Right ventricle myocardium inferior (tissue), 1 donor: ENCODE measurements around the gene SLCO2B1. TPM values are rescaled to one million over a fixed set of nuclear protein-coding genes. Genes with fewer than 3 reads are reported as not detected.
A peak's percentile ranks its signal among the peaks of the same experiment; 100 is the strongest.

Experiments used
- ATAC-seq: fragments of 200-7000 bp; cut with Tn5 transposase; one replicate; pipeline ENCODE4 v1.9.1; 2020; ENCODE audit warnings: mild to moderate bottlenecking, moderate library complexity
- DNase-seq: peaks from one replicate; pipeline ENCODE4 v3.0.0; 2021; ENCODE audit errors: missing footprints
- intact Hi-C: fragments of 100-400 bp; cut with DNase I; formaldehyde crosslinking; loops from one replicate; pipeline ENCODE4 v1.11.0; 2022
- total RNA-seq: library from RNA; stranded (reverse); fragmentation: NEBNext Ultra II Directional; extraction: Animal tissue kit (Norgen Biotek cat#: 25700); gene quantifications from one replicate; pipeline ENCODE4 v1.2.1, GENCODE V29; 2021
- donor health status: DM: no; HTN: yes; CAD: no; lungs with severe emphysema.

Gene SLCO2B1
- total RNA-seq, 1 donor from 2014 or later, result 33.4 TPM

DNA sequence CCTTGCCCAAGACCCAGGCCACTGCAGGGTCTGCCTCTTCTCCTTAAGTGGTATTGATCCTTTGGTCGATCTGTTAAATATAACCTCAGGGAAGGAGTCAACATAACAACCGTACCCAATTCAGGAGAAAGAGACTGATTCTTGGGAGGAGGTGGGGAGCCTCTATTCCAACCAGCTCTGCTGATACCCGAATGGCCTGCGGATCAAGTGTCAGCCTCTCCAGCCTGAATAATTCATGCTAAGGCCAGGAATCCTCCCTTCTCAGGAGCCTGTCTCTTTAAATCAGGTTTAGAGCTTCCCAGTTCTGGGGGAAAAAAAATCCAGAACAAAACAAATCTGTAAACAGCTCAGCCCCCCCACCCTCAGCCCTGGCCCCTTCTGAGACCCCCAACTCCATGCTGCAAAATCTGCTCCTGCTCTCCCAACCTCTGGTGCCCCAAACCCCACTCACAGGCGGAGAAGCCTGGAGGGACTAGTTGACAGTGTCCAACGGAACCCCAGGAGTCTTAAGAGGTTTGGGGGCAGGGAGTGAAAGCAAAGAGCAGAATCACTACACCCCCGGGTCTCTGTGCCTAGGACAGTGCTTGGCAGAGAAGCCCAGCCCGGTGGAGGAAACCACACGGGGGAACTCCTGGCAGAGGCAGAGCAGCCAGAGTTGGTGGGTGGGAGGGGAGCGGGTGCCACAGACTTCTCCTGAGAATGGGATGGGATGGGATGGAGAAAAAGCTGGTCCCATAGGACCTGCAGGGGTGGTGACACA, 88.8 kb downstream of the SLCO2B1 start:
- intact Hi-C loops, result loop anchor here (2.0 to 5.0 kb wide), 2 partner anchors 32 to 99 kb away; no protein-coding TSS in a partner anchor
- ATAC-seq, result no peak
- DNase-seq, result no peak

DNA sequence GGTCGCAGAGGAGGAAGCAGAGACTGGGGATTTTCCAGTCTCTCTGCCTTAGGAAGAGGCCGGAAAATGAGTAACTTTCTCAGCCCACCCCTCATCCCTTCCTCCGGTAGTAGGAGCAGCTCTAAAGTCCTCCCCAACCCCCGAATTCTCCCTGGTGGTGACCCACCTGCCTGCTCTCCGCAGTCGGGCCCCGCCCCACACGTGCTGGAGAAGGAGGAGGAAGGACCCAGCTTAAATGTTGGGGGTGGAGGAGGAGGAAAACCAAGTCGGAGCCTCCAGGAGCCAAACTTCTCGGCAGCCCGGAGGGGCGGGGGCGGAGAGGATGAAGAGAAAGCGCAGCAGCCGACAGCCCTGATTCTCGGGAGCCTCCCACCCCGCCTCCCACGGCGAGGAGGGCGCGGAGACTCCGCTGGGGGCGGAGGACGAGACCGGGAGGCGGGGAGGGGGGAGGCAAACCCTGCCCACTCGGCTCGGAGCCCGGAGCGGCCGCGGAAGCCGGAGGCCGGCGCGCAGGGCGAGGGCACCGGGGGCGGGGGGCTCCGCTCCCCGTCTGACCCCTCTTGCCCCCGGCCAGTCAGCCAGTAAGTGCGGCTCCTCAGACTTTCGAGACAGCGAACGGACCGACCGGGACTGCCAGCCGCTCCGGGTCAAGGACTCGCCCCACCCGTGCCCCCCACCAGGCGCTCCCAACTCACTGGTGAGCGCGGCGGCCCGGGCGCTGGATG, 89.6 kb downstream of the SLCO2B1 start, which contains the start of gene TPBGL:
TSS of gene TPBGL (plus strand) at position 464 of the 725 bp plus-strand sequence. CDS start 276 bp downstream, outside the sequence.
- intact Hi-C loops, result loop anchor here (2.0 to 5.0 kb wide), 2 partner anchors 33 to 100 kb away; no protein-coding TSS in a partner anchor
- DNase-seq (no peak), ATAC-seq (no peak)

DNA sequence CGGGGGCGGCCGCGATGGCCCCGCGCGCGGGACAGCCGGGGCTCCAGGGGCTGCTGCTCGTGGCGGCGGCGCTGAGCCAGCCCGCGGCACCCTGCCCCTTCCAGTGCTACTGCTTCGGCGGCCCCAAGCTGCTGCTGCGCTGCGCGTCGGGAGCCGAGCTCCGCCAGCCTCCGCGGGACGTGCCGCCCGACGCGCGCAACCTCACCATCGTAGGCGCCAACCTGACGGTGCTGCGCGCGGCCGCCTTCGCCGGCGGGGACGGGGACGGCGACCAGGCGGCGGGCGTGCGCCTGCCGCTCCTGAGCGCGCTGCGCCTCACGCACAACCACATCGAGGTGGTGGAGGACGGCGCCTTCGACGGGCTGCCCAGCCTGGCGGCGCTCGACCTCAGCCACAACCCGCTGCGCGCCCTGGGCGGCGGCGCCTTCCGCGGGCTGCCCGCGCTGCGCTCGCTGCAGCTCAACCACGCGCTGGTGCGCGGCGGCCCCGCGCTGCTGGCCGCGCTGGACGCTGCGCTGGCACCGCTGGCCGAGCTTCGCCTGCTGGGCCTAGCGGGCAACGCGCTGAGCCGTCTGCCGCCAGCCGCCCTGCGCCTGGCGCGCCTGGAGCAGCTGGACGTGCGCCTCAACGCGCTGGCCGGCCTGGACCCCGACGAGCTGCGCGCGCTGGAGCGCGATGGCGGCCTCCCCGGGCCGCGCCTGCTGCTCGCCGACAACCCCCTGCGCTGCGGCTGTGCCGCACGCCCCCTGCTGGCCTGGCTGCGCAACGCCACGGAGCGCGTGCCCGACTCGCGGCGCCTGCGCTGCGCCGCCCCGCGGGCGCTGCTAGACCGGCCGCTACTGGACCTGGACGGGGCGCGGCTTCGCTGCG, 90.4 kb downstream of the SLCO2B1 start:
- intact Hi-C loops, result loop anchor here (2.0 to 5.0 kb wide), 2 partner anchors 34 to 100 kb away; no protein-coding TSS in a partner anchor
- DNase-seq (peak; percentile 92), ATAC-seq (peak; percentile 97)

DNA sequence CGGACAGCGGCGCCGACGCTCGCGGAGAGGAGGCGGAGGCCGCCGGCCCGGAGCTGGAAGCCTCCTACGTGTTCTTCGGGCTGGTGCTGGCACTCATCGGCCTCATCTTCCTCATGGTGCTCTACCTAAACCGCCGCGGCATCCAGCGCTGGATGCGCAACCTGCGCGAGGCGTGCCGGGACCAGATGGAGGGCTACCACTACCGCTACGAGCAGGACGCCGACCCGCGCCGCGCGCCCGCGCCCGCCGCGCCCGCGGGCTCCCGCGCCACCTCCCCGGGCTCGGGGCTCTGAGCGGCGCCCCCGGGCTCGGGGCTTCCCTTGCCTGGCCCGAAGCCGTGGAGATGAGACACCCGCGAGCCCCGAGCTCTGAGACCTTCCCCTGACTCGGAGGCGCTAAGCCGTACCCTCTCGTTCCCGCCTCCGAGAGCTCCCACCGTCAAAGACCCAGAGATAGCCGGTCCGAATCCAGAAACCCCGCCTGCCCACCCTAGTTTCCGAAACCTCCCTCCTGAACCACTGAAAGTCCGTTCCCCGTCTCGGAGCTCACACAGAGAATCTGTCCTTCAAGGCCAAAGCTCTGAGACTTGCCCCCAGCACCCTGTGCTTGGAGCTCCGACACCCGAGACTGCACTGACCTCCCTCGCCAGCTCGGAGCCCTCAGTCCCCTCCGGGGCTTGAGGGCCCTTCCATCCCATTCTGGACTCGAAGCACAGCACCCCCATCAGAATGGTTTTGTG, 91.2 kb downstream of the SLCO2B1 start:
- intact Hi-C loops, result loop anchor here (2.0 to 5.0 kb wide), 2 partner anchors 35 to 101 kb away; no protein-coding TSS in a partner anchor
- DNase-seq (no peak), ATAC-seq (no peak)

DNA sequence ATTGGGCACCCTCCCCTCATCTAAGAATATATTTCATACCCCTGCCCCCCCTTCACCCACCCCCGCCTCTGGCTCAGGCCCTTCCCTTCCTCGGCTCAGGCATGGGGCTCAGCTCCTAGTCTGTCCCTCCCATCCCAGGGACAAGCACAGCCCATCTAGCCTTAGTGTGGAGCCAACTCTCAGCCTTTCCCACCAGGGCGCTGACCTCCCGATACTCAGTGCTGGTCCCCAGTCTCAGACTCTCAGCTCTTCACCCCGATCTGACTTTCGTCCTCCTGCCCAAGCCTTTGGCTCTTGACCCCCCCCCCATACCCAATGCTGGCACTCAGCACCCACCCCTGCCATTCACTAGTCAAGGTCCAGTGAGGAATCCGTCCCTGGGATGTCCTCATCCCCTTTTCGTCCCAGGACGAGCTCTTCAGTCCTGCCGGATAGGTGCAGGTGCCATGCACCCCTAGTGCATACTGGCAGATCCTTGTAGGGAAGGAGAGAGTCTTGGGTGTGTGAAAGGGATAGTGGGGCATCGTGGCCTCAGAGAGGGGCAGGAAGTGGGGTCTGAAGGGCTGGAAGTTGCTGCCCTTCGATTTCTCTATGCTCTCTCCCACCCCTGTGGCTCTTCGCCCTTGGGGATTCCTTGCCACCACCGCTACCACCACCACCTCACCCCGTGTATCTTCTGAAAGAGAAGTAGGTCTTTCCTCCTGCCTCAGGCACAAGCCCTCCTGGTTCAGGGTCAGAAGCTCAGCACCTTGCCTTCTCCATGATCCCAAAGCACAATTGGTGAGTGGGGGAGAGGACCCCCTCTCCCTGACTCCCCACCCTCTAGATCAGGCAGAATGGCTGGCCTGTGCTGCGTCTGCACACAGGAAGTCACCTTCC, 92.1 kb downstream of the SLCO2B1 start:
- intact Hi-C loops, result loop anchor here (5.0 kb wide), 1 partner anchor 36 kb away; no protein-coding TSS in a partner anchor
- ATAC-seq (no peak), DNase-seq (no peak)

DNA sequence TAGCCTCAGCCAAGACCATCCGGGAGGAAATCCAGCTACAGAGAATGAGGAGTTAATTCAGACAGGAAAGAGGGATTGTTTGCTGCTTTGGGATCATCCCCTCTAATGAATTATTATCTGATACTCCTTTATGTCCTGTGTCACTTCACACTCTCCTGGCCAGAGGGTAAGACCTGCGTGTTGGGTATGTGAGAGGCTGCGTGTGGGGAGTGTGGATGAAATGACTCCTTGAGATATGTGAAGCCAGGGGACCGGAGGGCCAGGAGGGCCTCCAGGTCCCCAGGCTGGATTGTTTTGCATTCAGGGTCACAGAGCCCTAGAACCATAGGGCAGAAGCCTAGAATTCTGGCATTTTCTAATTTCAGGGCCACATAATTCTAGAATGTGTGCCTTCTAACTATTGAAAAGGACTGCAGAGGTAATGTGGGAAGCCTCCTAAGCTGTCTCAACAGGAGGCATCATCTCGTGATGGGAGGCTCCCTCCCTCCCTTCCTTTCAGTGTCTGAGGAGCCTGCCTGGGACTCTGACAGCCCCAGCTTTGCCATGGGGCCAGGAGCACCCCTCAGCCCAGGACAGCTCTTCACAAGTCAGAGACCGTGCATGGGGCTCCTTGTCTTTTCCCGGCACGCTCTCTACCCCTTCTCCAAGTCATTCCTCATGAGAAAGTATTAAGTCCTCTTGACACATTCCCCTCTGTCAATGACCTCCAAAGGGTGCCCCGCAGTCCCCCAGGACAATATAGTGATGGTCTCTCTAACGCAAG, 93.3 kb downstream of the SLCO2B1 start:
- ATAC-seq, result no peak
- intact Hi-C loops, result loop anchor here (5.0 kb wide), 1 partner anchor 37 kb away; no protein-coding TSS in a partner anchor
- DNase-seq, result no peak

DNA sequence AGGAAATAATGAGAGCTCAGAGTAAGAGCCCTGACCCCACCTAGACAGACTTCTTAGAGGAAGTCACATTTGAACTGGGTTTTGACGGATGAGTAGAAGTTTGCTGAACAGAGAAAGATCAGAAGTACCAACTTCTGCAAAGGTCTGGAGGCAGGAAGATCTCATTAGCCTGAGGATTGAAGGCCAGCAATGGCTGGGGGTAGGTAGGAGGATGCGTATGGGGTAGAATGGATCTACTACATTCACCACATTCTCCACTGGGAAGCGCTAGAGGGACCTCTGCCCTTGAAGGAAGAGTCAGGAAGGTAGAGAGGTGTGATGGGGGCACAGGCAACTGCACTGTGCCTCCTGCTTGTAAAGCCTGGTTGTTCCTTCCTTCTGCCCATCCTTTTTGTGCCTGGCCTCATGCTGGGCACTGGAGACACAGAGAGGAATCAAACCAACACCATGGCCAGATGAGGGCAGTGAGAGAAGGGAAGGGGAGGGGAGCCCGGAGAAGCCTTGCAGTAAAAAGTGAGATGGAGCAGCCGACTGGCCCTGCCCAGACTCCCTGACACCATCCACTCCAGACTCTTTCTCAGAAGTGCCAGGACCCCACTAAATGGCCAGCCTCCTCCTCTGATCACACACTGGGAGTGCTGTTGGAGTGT, 94.6 kb downstream of the SLCO2B1 start:
- ATAC-seq, result no peak

DNA sequence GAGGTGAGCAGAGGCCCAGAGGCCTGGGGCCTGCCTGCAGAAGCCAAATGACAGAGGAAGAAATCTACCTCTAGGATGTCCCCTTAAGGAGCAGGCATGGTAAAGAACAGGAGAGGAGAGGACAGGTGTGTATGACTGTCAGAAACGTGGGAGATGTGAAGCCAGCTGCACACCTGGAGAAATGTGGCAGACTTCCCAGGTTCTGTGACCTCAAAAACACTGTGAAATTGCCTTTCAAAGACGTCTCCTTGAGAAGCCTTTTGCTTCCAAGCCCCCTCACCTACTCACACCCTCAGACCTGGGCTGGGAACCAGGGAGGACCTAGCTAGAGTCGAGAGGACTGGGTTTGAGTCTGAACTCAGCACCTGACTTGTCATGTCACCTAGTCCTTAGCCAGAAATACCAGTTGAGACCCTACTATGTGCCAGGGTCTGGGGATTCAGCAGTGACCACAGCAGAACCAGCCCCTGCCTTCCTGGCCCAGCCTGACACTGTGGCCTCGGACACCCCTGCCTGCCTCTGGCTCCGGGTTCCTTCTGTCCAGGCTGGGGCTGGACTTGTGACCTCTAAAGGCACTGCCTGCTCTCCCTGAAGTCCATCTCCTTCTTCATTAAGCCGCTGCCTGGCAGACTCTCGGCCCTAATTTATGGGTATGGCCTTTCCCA, 95.2 kb downstream of the SLCO2B1 start:
- ATAC-seq (no peak), DNase-seq (no peak)
- intact Hi-C loops, result loop anchor here (5.0 kb wide), 1 partner anchor 314 kb away; no protein-coding TSS in a partner anchor

More for the DNA sequence above, 94.6 kb downstream of the SLCO2B1 start:
- intact Hi-C loops, result loop anchor here (5.0 kb wide), 1 partner anchor 313 kb away; no protein-coding TSS in a partner anchor
- no peak for DNase-seq

DNA sequence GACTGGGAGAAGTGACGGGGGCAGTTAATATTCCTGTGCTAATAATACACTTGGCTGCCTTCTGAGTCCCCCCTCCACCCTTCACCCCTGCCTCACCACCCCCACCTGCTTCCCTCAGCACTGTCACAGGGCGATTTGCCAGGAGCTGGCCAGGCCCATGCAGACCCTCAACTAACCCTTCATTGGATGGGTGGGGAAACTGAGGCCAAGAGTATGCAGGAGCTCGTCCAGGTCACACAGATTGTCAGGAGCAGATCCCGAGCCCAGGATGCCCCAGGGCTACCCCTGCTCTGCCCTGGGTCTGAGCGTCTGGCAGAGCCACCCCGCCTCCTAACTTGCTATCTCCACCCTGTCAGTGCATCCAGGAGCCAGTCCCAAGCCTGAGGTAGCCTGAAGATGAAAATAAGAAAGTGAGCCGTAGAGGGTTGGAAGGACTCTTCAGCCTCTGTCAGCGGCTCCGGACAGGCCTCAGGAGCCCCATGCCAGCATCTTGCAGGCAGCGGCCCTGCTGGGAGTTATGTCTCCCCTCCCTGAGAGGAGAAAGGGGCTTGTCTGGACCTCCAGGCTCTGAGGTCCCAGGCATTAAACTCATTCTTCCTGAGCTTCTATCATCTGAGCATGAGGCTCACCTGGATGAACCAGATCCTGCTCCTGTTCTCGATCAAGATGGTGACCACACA, 95.9 kb downstream of the SLCO2B1 start:
- DNase-seq, result no peak
- no peak for ATAC-seq
- intact Hi-C loops, result loop anchor here (5.0 kb wide), 1 partner anchor 315 kb away; no protein-coding TSS in a partner anchor

DNA sequence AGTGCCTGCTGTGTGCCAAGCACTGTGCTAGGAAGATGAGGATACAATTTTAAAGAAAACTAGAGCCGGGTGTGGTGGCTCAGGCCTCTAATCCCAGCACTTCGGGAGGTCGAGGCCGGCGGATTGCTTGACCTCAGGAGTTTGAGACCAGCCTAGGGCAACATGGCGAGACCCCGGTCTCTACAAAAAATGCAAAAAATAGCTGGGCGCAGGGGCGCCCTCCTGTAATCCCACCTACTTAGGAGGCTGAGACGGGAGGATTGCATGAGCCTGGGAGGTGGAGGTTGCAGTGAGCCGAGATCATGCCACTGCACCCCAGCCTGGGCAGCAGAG, 98.0 kb downstream of the SLCO2B1 start:
- intact Hi-C loops, result loop anchor here (2.0 to 5.0 kb wide), 3 partner anchors 108 to 317 kb away; no protein-coding TSS in a partner anchor
- ATAC-seq (no peak), DNase-seq (no peak)

DNA sequence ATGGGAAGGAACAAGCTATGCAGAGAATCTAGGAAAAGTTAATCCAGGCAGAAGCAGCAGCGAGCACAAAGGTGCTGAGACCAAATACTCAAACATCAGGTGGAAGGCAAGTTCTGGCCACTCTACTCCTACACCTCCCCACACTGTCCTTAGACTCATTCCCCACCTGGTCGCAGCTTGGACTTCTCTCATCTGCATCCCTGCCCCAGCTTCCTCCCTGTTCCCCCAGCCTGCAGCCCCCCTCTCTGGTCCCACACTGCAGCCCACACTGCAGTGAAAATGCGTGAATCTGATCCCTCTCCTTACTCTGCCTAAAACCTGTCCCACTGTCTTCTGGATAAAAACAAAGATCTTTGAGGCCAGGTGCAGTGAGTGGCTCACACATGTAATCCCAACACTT, 98.8 kb downstream of the SLCO2B1 start:
- intact Hi-C loops, result loop anchor here (2.0 to 5.0 kb wide), 3 partner anchors 109 to 317 kb away; no protein-coding TSS in a partner anchor
- DNase-seq (no peak), ATAC-seq (no peak)

DNA sequence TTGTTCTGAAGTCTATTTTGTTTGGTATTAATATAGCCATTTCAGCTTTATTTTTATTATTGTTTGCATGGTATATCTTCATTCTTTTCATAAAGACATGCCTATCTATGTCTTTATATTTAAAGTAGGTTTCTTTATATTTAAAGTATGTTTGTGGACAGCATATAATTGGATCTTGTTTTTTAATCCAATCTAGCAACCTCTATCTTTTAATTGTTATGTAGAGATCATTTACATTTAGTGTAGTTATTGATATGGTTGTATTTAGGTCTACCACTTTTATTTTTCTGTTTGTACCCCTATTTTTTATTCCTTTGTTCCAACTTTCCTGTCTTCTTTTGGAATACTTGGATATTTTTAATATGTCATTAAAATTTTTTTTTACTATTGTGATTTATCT, 103.4 kb downstream of the SLCO2B1 start:
- DNase-seq, result no peak
- ATAC-seq, result no peak
- intact Hi-C loops, result no loop called here
